Mesenchymal stem cell (in vitro differentiated cells and primary cell): ENCODE measurements around the gene ZP3.
"Not testable (repeated sequence)": the region's sequence is repeated elsewhere in the genome, so short reads cannot be mapped to it uniquely, and the experiment has no call there.

Experiments used
- DNase-seq: peaks from one replicate; pipeline ENCODE4 v3.0.0-alpha.2; 2013
- H2AFZ ChIP-seq: one replicate; pipeline ENCODE4 v1.6.1; 2013; ENCODE audit warnings: low read depth, mild to moderate bottlenecking, control low read depth, inconsistent platforms, low read length, moderate library complexity
- H2AK5ac ChIP-seq: 2 replicates; pipeline ENCODE4 v1.6.1; 2013; ENCODE audit warnings: low read length, moderate library complexity, mild to moderate bottlenecking, inconsistent platforms; ENCODE audit not compliant: severe bottlenecking
- H2BK120ac ChIP-seq: one replicate; pipeline ENCODE4 v1.6.1; 2013; ENCODE audit warnings: low read depth, mild to moderate bottlenecking, inconsistent platforms, low read length, moderate library complexity
- H2BK12ac ChIP-seq, 2 experiments: one replicate each; pipeline ENCODE4 v1.6.1; 2013; ENCODE audit warnings: inconsistent platforms in 2 of 2, low read length in 2 of 2, mild to moderate bottlenecking in 2 of 2, moderate library complexity in 2 of 2, control low read depth in 1 of 2
- H2BK15ac ChIP-seq: one replicate; pipeline ENCODE4 v1.6.1; 2013; ENCODE audit warnings: mild to moderate bottlenecking, low read depth, inconsistent platforms; ENCODE audit not compliant: poor library complexity, severe bottlenecking
- H2BK5ac ChIP-seq: 2 replicates; pipeline ENCODE4 v1.6.1; 2013; ENCODE audit warnings: low read depth, mild to moderate bottlenecking, low read length, control low read depth, inconsistent platforms; ENCODE audit not compliant: poor library complexity, severe bottlenecking
- H3K14ac ChIP-seq, 2 experiments: one replicate each; pipeline ENCODE4 v1.6.1; 2013; ENCODE audit warnings: inconsistent platforms in 2 of 2, low read length in 2 of 2, control low read depth in 1 of 2, mild to moderate bottlenecking in 1 of 2, moderate library complexity in 1 of 2
- H3K18ac ChIP-seq, 2 experiments: one replicate each; pipeline ENCODE4 v1.6.1; 2013; ENCODE audit warnings: inconsistent platforms in 2 of 2, low read length in 2 of 2, control low read depth in 1 of 2, low read depth in 1 of 2, mild to moderate bottlenecking in 1 of 2
- H3K23ac ChIP-seq, 2 experiments: one replicate each; pipeline ENCODE4 v1.6.1; 2013; ENCODE audit warnings: inconsistent platforms in 2 of 2, low read length in 2 of 2, mild to moderate bottlenecking in 2 of 2, moderate library complexity in 2 of 2, control low read depth in 1 of 2
- H3K27ac ChIP-seq: 2 replicates; pipeline ENCODE4 v1.5.1; 2013; ENCODE audit warnings: mild to moderate bottlenecking, moderate library complexity, low read length, control low read depth, inconsistent platforms; ENCODE audit not compliant: poor library complexity, severe bottlenecking
- H3K27me3 ChIP-seq, 2 experiments: 2 replicates each; pipeline versions ENCODE4 v1.6.1 to v1.7.0; 2013; ENCODE audit warnings: low read length in 2 of 2, mild to moderate bottlenecking in 2 of 2, moderate library complexity in 2 of 2, control low read depth in 1 of 2, inconsistent platforms in 1 of 2; ENCODE audit not compliant: control insufficient read depth in 1 of 2, insufficient read depth in 1 of 2
- H3K36me3 ChIP-seq, 2 experiments: 2 replicates each; pipeline versions ENCODE4 v1.6.1 to v1.7.0; 2013; ENCODE audit warnings: low read length in 2 of 2, control low read depth in 1 of 2, inconsistent platforms in 1 of 2, low read depth in 1 of 2, mild to moderate bottlenecking in 1 of 2; ENCODE audit not compliant: insufficient read depth in 2 of 2, control insufficient read depth in 1 of 2
- H3K4ac ChIP-seq, 2 experiments: one replicate each; pipeline ENCODE4 v1.6.1; 2013; ENCODE audit warnings: inconsistent platforms in 2 of 2, low read length in 2 of 2, mild to moderate bottlenecking in 2 of 2, moderate library complexity in 2 of 2, control low read depth in 1 of 2, low read depth in 1 of 2
- H3K4me1 ChIP-seq: 2 replicates; pipeline ENCODE4 v1.6.1; 2013; ENCODE audit warnings: low read depth, low read length, control low read depth; ENCODE audit not compliant: control insufficient read depth, insufficient read depth
- H3K4me2 ChIP-seq: 2 replicates; pipeline ENCODE4 v1.6.1; 2013; ENCODE audit warnings: low read length, mild to moderate bottlenecking, inconsistent platforms; ENCODE audit not compliant: poor library complexity, severe bottlenecking
- H3K4me3 ChIP-seq, 2 experiments: 2 replicates each; pipeline versions ENCODE4 v1.5.1 to v1.7.0; 2013; ENCODE audit warnings: low read length in 2 of 2, mild to moderate bottlenecking in 2 of 2, control low read depth in 1 of 2, low read depth in 1 of 2; ENCODE audit not compliant: insufficient read depth in 1 of 2
- H3K79me1 ChIP-seq: replicated peaks from 2 replicates; pipeline ENCODE4 v1.6.1; 2013; ENCODE audit warnings: mild to moderate bottlenecking, control low read depth, low read length, inconsistent platforms; ENCODE audit not compliant: poor library complexity, severe bottlenecking
- H3K9ac ChIP-seq: 2 replicates; pipeline ENCODE4 v1.7.0; 2013; ENCODE audit warnings: mild to moderate bottlenecking, low read length, moderate library complexity
- H3K9me3 ChIP-seq: 2 replicates; pipeline ENCODE4 v1.7.0; 2013; ENCODE audit warnings: mild to moderate bottlenecking, low read length; ENCODE audit not compliant: control insufficient read depth
- H4K8ac ChIP-seq: one replicate; pipeline ENCODE4 v1.6.1; 2013; ENCODE audit warnings: inconsistent platforms, mild to moderate bottlenecking, low read length, moderate library complexity
- H4K91ac ChIP-seq: one replicate; pipeline ENCODE4 v1.6.1; 2013; ENCODE audit warnings: mild to moderate bottlenecking, low read length, inconsistent platforms
- WGBS: methylation state at CpG from one replicate; pipeline ENCODE4 v1.1.7; 2013; ENCODE audit warnings: mixed read lengths; 5-methylcytosine and 5-hydroxymethylcytosine counted together

The ZP3 gene

DNA sequence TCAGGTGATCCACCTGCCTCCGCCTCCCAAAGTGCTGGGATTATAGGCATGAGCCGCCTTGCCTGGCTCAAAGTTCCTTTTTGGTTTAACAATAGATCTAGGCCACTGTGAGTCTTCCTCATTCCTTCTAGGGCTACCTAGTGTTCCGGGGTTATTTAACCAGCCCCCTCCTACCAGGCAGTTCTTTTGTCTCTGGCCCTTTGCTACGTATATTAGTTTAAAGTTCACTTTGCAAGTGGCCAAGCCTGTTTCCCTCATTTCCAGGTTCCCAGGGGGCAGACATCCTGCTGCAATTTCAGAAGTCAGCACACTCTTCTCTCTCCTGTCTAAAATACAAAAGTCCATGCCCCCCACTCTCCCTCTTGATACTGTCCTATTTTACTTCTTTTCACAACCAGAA is 33.8 kb downstream of the ZP3 start:
- not testable (repeated sequence) for H3K14ac ChIP-seq, H3K9me3 ChIP-seq, H3K4me3 ChIP-seq, H3K4me2 ChIP-seq, H3K36me3 ChIP-seq, H4K8ac ChIP-seq, H2BK120ac ChIP-seq, H3K27ac ChIP-seq, H2AFZ ChIP-seq, H2BK5ac ChIP-seq, H3K4ac ChIP-seq, DNase-seq, H3K79me1 ChIP-seq, H2BK15ac ChIP-seq, H3K4me1 ChIP-seq, H3K18ac ChIP-seq, H3K23ac ChIP-seq, H3K9ac ChIP-seq, H2BK12ac ChIP-seq, H2AK5ac ChIP-seq, H4K91ac ChIP-seq, H3K27me3 ChIP-seq
- no CpG with 5 or more reads among the region's 4 CpGs for WGBS

DNA sequence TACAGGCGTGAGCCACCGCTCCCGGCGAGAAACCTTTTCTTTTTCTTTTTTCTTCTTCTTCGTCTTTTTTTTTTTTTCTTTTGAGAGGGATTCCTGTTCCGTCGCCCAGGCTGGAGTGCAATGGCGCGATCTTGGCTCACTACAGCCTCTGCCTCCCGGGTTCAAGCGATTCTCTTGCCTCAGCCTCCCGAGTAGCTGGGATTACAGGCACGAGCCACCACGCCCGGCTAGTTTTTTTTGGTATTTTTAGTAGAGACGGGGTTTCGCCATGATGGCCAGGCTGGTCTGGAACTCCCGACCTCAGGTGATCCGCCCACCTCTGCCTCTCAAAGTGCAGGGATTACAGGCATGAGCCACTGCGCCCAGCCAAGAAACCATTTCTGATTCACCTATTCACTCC is 36.0 kb downstream of the ZP3 start:
- H3K79me1 ChIP-seq, H3K4me3 ChIP-seq, H3K27ac ChIP-seq, H2AK5ac ChIP-seq, H2AFZ ChIP-seq, H2BK120ac ChIP-seq, H2BK5ac ChIP-seq, DNase-seq, H3K14ac ChIP-seq, H3K4me2 ChIP-seq, H2BK15ac ChIP-seq, H3K4me1 ChIP-seq, H4K8ac ChIP-seq, H2BK12ac ChIP-seq, H3K27me3 ChIP-seq, H3K23ac ChIP-seq, H3K9me3 ChIP-seq, H3K18ac ChIP-seq, H3K9ac ChIP-seq, H4K91ac ChIP-seq, H3K4ac ChIP-seq, H3K36me3 ChIP-seq: not testable (repeated sequence)
- no CpG with 5 or more reads among the region's 20 CpGs for WGBS

DNA sequence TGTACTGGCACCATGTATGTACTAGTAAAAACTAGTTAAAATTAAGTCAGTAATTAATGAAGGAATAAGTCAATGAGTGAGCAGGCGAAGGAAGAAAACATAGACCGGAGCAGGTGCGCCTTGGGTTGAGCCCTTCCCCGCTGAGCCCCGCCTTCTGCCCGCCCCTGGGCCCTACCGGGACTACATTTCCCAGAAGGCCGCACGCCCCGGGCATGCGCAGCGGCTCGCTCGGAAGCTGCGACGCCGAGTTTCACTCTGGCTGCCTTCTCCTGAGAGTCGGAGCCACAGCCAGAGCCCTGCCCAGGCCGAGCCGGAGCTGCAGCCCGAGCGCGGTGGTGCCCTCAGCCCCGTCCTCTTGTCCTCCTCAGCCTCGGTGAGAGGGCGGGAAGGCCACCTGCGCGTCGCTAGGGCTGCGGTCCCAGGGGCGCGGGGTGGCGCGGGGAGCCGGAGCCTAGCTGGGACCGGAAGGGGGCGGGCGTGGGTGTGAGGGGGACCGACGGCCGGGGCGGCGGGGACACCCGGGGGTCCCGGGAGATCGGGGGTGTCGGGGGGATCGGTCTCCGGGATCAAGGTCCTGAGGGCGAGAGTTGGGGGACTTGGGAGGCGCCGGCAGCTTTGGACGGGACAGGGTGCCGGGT is 36.8 kb downstream of the ZP3 start, which contains the start of gene DTX2:
DTX2 (plus strand) TSS at position 246 of the 638 bp plus-strand sequence. CDS start 18,801 bp downstream, outside the sequence.
- not testable (repeated sequence) for H2AK5ac ChIP-seq
- no CpG with 5 or more reads among the region's 54 CpGs for WGBS

DNA sequence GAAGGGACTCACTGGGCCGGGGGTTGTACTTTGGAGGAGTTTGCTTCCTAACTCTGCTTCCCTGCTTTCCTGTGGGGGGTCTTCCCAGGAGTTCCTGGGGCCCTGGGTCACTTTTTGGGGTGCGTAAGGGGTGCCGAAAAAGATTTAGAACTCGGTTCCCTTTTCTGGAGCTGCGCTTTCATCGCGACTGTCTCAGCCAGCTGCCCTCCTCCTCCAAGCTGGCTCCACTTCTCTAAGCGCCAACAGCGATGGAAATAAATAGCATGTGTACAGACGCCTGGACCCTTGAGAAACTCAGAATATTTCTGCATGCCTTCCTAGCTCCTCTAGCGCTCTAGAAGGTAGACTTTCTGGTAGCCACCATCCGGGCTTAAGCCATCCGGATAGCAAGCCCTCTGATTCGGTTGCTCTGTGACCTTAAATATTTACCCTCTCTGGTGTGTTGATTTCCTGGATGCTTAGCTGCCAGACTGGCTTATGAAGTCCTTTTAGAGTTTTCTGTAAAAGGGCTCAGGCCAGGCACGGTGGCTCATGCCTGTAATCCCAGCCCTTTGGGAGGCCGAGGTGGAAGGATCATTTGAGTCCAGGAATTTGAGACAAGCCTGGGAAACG is 37.6 kb downstream of the ZP3 start:
- H3K27me3 ChIP-seq, H2BK12ac ChIP-seq, DNase-seq, H3K18ac ChIP-seq, H2BK5ac ChIP-seq, H3K4me3 ChIP-seq, H2BK15ac ChIP-seq, H4K8ac ChIP-seq, H3K36me3 ChIP-seq, H2AFZ ChIP-seq, H3K9me3 ChIP-seq, H3K23ac ChIP-seq, H3K14ac ChIP-seq, H3K9ac ChIP-seq, H4K91ac ChIP-seq, H3K79me1 ChIP-seq, H2BK120ac ChIP-seq, H3K27ac ChIP-seq, H3K4me1 ChIP-seq, H3K4ac ChIP-seq, H3K4me2 ChIP-seq, H2AK5ac ChIP-seq: not testable (repeated sequence)
- no CpG with 5 or more reads among the region's 17 CpGs for WGBS

More for the DNA sequence above, 36.8 kb downstream of the ZP3 start, which contains the start of gene DTX2:
- not testable (repeated sequence) for DNase-seq, H3K36me3 ChIP-seq, H3K23ac ChIP-seq, H3K27ac ChIP-seq, H2AFZ ChIP-seq, H2BK15ac ChIP-seq, H4K91ac ChIP-seq, H3K79me1 ChIP-seq, H3K27me3 ChIP-seq, H3K9me3 ChIP-seq, H2BK12ac ChIP-seq, H3K4ac ChIP-seq, H3K9ac ChIP-seq, H3K14ac ChIP-seq, H3K4me1 ChIP-seq, H2BK120ac ChIP-seq, H2BK5ac ChIP-seq, H4K8ac ChIP-seq, H3K4me2 ChIP-seq
- H3K4me3 ChIP-seq, result peak within 1 kb of the TSS in 1 of 2 experiments; percentile 69
- H3K18ac ChIP-seq, result peak within 1 kb of the TSS in 1 of 2 experiments; percentile 24
